ENCODE results near the gene SYNE2.

Gene SYNE2

GRCh38 chr14:63952933-63953437 lies 100.2 kb downstream of the SYNE2 start:
- no peak overlapping the region for H3K4me3 ChIP-seq (ENCODE audit: low read depth, low read length)
- DNase-seq (ENCODE audit: low read depth), result no peak
- no peak for TF ChIP-seq CTCF (IDR thresholded peaks at IDR 0.05; ENCODE audit: low read depth, low read length, missing control alignments)

DNA sequence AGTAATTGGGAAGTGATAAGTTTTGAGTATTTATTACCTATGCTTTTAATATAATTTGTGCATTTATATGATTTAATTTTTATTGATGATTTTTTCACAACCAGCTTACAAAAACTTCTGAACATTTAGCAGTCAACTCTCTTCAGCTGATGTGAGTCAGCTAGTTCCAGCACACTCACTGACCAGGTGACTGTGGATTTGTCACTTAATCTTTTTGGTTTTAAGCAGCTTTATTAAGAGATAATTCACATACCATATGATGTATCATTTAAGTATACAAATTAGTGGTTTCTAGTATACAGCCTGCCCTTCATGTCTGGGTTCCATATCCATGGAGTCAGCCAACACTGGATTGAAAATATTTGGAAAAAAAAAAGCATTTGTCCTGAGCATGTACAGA lies 103.5 kb downstream of the SYNE2 start:
- no peak overlapping the region for H3K4me3 ChIP-seq (ENCODE audit: low read depth, low read length)
- DNase-seq (ENCODE audit: low read depth), result no peak
- TF ChIP-seq CTCF (IDR thresholded peaks at IDR 0.05; ENCODE audit: low read depth, low read length, missing control alignments), result no peak

GRCh38 chr14:63960926-63961567 lies 108.2 kb downstream of the SYNE2 start:
- H3K4me3 ChIP-seq (ENCODE audit: low read depth, low read length), result no peak overlapping the region
- no peak for TF ChIP-seq CTCF (IDR thresholded peaks at IDR 0.05; ENCODE audit: low read depth, low read length, missing control alignments)
- DNase-seq (ENCODE audit: low read depth), result no peak

GRCh38 chr14:63962906-63963305 lies 110.1 kb downstream of the SYNE2 start:
- no peak for DNase-seq (ENCODE audit: low read depth)
- TF ChIP-seq CTCF (IDR thresholded peaks at IDR 0.05; ENCODE audit: low read depth, low read length, missing control alignments), result no peak
- H3K4me3 ChIP-seq (ENCODE audit: low read depth, low read length), result no peak overlapping the region

GRCh38 chr14:63963439-63963838 lies 110.6 kb downstream of the SYNE2 start:
- no peak for DNase-seq (ENCODE audit: low read depth)
- no peak for TF ChIP-seq CTCF (IDR thresholded peaks at IDR 0.05; ENCODE audit: low read depth, low read length, missing control alignments)
- H3K4me3 ChIP-seq (ENCODE audit: low read depth, low read length), result no peak overlapping the region

DNA sequence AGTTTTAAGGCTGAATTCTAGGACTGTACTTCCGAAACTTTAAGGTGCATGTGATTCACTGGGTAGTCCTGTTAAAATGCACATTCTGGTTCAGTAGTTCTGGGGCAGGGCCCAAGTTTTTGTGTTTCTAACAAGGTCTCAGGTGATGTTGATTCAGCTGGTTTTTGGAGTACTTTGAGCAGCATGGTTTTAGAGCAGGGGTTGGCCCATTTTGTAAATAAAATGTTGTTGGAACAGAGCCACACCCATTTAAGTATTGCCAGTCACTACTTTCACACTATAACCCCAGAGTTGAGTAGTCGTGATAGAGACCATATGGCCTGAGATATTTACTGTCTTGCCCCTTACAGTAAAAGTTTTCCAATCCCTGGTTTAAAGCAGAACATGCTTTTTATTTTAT lies 111.3 kb downstream of the SYNE2 start:
- no peak overlapping the region for H3K4me3 ChIP-seq (ENCODE audit: low read depth, low read length)
- no peak for TF ChIP-seq CTCF (IDR thresholded peaks at IDR 0.05; ENCODE audit: low read depth, low read length, missing control alignments)
- no peak for DNase-seq (ENCODE audit: low read depth)

DNA sequence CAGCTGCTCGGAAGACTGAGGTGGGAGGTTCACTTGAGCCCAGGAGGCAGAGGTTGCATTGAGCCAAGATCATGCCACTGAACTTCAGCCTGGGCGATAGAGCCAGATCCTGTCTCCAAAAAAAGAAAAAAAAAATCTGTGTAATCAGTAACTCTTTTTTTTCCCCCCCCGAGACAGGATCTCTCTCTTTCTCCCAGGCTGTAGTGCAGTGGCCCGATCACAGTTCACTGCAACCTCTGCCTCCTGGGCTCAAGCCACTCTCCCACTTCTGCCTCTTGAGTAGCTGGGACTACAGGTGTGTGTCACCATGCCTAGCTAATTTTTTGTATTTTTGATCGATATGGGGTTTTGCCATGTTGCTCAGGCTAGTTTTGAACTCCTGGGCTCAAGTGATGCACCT lies 113.6 kb downstream of the SYNE2 start:
- no peak for DNase-seq (ENCODE audit: low read depth)
- TF ChIP-seq CTCF (IDR thresholded peaks at IDR 0.05; ENCODE audit: low read depth, low read length, missing control alignments), result no peak
- H3K4me3 ChIP-seq (ENCODE audit: low read depth, low read length), result no peak overlapping the region
